ENCODE measurements around the gene ETS1.

The ETS1 gene

GRCh38 chr11:128501632-128502549, 85.5 kb downstream of the ETS1 start:
- DNase-seq (ENCODE audit: insufficient read length, low spot score) (no peak), FAIRE-seq (no peak)
- no peak for TF ChIP-seq POLR2A (IDR thresholded peaks at IDR 0.05; ENCODE audit: low read depth, low read length)

- no peak for DNase-seq (ENCODE audit: insufficient read length, low spot score)
- FAIRE-seq, result no peak
- no peak for TF ChIP-seq POLR2A (IDR thresholded peaks at IDR 0.05; ENCODE audit: low read depth, low read length)
These were observed 86.3 kb downstream of the ETS1 start for GRCh38 chr11:128501008-128501407.

GRCh38 chr11:128500493-128500892, 86.9 kb downstream of the ETS1 start:
- no peak for FAIRE-seq
- DNase-seq (ENCODE audit: insufficient read length, low spot score), result no peak
- TF ChIP-seq POLR2A (IDR thresholded peaks at IDR 0.05; ENCODE audit: low read depth, low read length), result no peak

- DNase-seq (ENCODE audit: insufficient read length, low spot score) (no peak), FAIRE-seq (no peak)
- TF ChIP-seq POLR2A (IDR thresholded peaks at IDR 0.05; ENCODE audit: low read depth, low read length), result no peak
These were observed 87.6 kb downstream of the ETS1 start for GRCh38 chr11:128499613-128500253.

GRCh38 chr11:128498721-128499245, 88.6 kb downstream of the ETS1 start:
- DNase-seq (ENCODE audit: insufficient read length, low spot score) (no peak), FAIRE-seq (no peak)
- no peak for TF ChIP-seq POLR2A (IDR thresholded peaks at IDR 0.05; ENCODE audit: low read depth, low read length)

- no peak for DNase-seq (ENCODE audit: insufficient read length, low spot score)
- no peak for TF ChIP-seq POLR2A (IDR thresholded peaks at IDR 0.05; ENCODE audit: low read depth, low read length)
- no peak for FAIRE-seq
These were observed 89.6 kb downstream of the ETS1 start for GRCh38 chr11:128497776-128498095.

GRCh38 chr11:128497061-128497775, 90.1 kb downstream of the ETS1 start:
- DNase-seq (ENCODE audit: insufficient read length, low spot score) (no peak), FAIRE-seq (peak; percentile 87)
- TF ChIP-seq POLR2A (IDR thresholded peaks at IDR 0.05; ENCODE audit: low read depth, low read length), result no peak

GRCh38 chr11:128496692-128497060, 90.7 kb downstream of the ETS1 start:
- no peak for TF ChIP-seq POLR2A (IDR thresholded peaks at IDR 0.05; ENCODE audit: low read depth, low read length)
- FAIRE-seq, result no peak
- no peak for DNase-seq (ENCODE audit: insufficient read length, low spot score)

- FAIRE-seq (no peak), DNase-seq (ENCODE audit: insufficient read length, low spot score) (no peak)
- TF ChIP-seq POLR2A (IDR thresholded peaks at IDR 0.05; ENCODE audit: low read depth, low read length), result no peak
These were observed 91.1 kb downstream of the ETS1 start for GRCh38 chr11:128496249-128496648.

- no peak for TF ChIP-seq POLR2A (IDR thresholded peaks at IDR 0.05; ENCODE audit: low read depth, low read length)
- FAIRE-seq, result no peak
- DNase-seq (ENCODE audit: insufficient read length, low spot score), result no peak
These were observed 92.7 kb downstream of the ETS1 start for GRCh38 chr11:128494418-128495332.

GRCh38 chr11:128493570-128493965, 93.8 kb downstream of the ETS1 start:
- TF ChIP-seq POLR2A (IDR thresholded peaks at IDR 0.05; ENCODE audit: low read depth, low read length), result no peak
- FAIRE-seq (no peak), DNase-seq (ENCODE audit: insufficient read length, low spot score) (no peak)

GRCh38 chr11:128492903-128493569, 94.3 kb downstream of the ETS1 start:
- no peak for DNase-seq (ENCODE audit: insufficient read length, low spot score)
- FAIRE-seq, result no peak
- no peak for TF ChIP-seq POLR2A (IDR thresholded peaks at IDR 0.05; ENCODE audit: low read depth, low read length)

GRCh38 chr11:128492461-128492860, 94.9 kb downstream of the ETS1 start:
- DNase-seq (ENCODE audit: insufficient read length, low spot score) (no peak), FAIRE-seq (no peak)
- no peak for TF ChIP-seq POLR2A (IDR thresholded peaks at IDR 0.05; ENCODE audit: low read depth, low read length)

All from H54 (cell line).